Medulla oblongata (tissue), 1 donor: Measurements from ENCODE around the gene COL7A1.
"Not testable (repeated sequence)": the region's sequence is repeated elsewhere in the genome, so short reads cannot be mapped to it uniquely, and the experiment has no call there.

ENCODE experiments used
- DNase-seq: peaks from one replicate; pipeline ENCODE4 v3.0.0-alpha.2; 2015; ENCODE audit errors: extremely low spot score

The COL7A1 gene

DNA sequence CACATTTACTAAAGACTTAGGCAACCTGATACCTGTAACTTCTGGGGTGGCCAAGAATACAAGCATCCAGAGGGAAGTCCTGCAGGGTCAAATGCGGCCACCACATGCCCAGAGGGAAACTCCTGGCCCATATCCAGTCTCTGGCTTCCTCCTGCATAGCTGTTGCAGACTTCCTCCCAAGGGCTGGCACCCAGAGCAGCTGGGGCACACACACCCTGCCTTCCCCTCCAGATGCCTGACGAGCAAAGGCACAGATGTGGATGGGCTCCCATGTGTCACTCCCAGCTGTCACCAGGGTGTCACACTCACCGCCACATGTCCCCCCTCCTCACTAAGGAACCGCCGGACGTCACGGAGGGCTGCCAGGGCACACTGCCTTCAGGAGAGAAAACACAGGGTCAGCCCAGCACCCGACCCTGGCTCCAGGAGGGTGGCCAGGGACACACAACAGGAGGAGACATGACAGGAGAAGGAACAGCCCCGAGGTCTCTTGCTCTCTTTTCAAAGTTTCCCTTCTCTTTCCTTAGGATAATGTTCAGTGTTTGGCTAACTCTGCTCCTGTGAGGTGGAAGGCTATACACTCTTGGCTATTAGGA lies 51.8 kb downstream of the COL7A1 start:
- DNase-seq: peak; percentile 51

DNA sequence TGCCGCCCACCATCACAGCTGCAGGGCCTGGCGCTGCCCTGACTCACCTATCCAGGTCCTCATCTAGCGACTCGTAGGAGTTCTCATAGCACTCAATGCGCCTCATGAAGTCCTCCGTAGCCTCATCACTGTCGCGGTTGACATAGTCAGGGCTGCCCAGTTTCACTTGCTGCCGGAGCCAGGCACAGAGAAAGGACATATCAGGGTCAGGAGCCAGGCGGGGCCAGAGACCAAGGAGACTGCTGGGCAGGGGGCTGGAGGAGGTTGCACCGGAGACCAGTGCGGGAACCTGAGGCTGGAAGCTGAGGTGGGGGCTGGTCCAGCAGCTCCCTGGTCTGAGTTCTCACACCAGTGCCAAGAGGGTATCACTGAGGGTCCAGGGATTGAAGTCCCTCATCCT lies 56.7 kb downstream of the COL7A1 start:
- no peak for DNase-seq

DNA sequence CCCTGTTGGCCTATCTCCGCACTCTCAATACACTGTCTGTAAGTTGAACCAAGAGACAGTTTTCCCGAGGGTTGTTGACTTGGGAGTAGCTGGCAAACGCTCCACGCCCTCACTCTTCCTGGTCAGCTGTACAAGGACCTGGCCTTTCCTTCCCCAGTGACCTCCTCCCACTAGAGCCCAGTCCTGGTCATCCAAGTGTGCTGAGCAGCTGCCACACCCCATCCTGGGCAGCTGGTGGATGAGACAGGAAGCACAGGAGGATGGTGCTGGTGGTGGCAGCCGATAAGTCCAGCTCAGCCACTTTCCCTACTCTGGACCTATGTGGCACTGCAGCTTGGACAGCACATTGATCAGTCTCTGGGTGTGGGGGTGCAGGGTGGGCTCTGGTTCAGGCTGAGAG lies 58.3 kb downstream of the COL7A1 start:
- DNase-seq: no peak

DNA sequence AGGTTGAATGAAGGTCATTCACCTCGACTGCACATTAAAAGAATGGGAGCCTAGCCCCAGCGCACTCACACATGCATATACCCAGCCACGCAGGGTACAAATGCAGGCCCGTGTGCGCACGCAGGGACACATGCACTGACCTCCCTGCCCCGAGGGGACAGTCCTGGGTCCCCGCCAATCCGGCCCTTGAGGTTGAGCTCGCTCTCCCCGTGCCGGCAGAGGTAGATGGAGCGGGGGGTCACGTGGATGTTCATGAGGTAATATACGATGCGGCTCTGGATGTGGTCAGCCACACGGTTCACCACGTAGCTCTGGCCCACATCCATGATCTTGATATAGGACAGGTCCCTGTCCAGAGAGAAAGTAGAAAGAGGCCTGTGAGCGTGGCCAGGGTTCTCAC lies 59.0 kb downstream of the COL7A1 start:
- no peak for DNase-seq

DNA sequence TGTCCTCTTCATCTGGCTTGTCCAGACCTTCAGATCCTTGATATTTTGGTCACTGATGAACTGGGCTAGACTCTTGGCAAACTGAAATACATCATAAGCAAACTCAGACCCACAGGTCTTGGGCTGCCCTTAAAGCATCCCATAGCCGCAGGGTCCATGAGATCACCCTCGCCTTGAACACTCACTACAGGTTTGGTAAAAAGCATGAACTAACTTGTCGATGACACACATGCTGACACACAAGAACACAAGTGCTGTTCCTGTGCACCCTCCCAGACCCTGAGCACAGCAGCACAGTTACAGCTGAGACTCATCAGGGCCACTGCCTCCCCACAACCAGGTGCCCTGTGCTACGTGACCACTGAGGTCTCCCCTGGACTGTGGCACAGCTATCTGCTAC lies 59.6 kb downstream of the COL7A1 start:
- DNase-seq: no peak

DNA sequence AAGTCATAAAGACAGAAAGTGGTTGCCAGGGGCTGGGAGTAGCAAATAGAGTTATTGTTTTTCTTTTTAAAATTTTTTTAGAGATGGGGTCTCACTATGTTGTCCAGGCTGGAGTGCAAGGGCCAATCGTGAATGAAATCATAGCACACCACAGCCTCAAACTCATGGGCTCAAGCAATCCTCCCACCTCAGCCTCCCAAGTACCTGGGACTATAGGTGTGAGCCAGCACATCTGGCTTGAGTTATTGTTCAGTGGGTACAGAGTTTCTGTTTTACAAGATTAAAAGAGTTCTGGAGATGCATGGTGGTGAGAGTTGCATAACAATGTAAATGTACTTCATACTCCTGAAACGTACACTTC lies 62.2 kb downstream of the COL7A1 start:
- DNase-seq: no peak

DNA sequence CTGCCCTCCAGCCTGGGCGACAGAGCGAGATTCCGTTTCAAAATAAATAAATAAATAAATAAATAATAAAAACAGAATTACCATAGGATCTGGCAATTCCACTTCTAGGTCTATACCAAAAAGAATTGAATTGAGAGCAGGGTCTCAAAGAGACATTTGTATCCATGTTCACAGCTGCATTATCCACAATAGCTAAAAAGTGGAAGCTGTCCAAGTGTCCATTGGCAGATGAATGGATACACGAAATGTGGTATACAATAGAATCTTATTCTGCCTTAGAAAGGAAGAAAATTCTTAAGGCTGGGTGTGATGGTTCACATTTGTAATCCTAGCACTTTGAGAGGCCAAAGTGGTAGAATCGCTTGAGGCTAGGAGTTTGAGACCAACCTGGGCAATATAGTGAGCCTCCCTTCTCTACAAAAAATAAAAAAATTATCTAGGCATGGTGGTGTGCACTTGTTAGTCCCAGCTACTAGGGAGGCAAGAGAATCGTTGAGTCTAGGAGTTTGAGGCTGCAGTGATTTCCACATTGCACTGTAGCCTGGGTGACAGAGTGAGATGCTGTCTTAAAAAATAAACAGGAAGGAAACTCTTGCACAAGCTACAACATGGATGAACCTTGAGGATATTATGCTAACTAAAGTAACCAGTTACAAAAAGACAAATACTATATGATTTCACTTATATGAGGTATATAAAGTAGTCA lies 62.7 kb downstream of the COL7A1 start:
- peak; percentile 86 for DNase-seq

DNA sequence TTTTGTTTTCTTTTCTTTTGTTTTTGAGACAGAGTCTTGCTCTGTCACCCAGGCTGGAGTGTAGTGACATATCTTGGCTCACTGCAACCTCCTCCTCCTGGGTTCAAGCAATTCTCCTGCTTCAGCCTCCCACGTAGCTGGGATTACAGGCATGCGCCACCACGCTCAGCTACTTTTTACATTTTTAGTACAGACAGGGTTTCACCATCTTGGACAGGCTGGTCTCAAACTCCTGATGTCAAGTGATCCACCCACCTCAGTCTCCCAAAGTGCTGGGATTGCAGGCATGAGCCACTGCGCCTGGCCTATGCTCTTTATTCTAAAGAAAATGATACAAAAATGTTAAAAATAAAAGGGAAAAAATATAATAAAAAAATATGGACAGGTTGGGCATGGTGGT lies 64.4 kb downstream of the COL7A1 start:
- not testable (repeated sequence) for DNase-seq

DNA sequence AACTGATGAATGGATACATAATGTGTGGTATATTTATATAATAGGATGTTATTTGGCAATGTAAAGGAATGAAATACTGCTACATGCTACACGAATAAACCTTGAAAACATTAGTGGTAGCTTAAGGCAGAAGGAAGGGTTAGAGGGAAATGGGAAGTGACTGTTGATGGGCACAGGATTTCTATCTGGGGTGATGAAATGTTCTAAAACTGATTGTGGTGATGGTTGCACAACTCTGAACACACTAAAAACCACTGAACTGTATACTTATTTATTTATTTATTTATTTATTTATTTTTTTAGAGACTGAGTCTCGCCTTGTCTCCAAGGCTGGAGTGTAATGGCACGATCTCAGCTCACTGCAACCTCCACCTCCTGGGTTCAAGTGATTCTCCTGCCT lies 66.4 kb downstream of the COL7A1 start:
- peak; percentile 58 for DNase-seq

DNA sequence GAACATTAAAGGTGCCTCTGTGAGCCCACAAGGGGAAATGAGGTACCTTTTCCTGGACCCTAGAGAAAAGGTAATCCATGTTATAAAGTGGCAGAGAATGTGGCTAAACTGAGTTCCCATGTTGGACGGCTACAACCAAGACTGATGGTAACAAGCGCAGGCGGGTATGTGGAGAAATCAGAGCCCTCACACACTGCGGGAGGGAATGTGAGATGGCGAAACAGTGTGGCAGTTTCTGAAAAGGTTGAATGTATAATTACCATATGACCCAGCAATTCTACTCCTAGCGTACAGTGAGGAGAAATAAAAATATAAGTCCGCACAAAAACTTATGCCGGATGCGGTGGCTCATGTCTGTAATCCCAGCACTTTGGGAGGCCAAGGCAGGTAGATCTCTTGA lies 67.1 kb downstream of the COL7A1 start:
- no peak for DNase-seq

DNA sequence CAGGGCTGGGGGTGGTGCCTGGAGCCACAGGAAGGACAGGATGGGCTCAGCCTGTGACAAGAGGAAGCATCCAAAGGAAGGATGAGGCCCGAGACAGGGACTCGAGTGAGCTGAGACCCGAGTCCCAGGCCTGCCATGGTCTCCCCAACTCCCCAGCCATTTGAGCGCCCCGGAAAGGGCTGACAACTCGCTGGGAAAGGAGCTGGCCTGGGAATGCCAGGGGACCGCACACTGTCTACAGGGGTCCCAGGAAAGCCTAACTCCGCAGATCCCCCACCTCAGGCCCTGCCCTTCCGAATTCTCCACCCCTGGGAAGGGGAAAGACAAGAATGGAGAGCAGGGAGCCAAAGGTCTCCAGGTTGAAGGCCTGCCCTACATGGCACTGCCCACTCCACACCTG lies 70.2 kb downstream of the COL7A1 start:
- no peak for DNase-seq

DNA sequence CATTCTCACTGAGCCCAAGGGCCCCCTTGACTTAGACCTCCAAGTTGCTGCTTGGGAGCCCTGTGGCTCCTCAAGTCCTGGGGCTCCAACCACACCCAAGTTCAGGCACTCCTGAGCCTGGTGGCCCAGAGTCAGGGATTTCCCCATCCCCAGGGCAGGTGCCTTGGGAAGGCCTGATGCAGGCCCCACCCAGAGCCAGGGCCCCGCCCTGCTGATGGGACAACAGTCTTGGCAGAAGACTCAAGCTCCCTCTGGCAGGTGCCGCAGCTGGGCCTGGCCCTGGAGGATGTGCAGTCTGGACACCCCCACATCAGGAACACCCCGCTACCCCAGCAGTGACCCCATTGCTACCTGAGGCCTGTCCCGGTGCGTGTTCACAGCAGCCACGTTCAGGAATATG lies 73.5 kb downstream of the COL7A1 start:
- no peak for DNase-seq

DNA sequence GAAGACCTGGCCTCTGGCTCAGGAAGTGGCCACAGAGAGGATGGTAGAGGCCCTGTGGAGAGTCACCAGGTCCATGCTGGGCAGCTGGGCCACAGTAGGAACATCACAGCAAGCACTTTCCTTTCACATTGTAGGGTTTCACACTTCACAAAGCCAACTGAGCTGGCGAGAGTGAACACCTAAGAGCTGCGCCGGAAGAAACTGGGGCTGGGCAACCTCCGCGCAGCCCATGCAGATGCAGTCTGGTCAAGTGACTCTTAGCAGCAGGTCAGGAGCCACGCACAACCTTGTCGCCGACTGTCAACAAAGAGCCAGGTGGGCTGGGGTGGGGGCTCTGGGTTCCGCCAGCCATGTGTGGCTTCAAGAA lies 75.9 kb downstream of the COL7A1 start:
- no peak for DNase-seq

DNA sequence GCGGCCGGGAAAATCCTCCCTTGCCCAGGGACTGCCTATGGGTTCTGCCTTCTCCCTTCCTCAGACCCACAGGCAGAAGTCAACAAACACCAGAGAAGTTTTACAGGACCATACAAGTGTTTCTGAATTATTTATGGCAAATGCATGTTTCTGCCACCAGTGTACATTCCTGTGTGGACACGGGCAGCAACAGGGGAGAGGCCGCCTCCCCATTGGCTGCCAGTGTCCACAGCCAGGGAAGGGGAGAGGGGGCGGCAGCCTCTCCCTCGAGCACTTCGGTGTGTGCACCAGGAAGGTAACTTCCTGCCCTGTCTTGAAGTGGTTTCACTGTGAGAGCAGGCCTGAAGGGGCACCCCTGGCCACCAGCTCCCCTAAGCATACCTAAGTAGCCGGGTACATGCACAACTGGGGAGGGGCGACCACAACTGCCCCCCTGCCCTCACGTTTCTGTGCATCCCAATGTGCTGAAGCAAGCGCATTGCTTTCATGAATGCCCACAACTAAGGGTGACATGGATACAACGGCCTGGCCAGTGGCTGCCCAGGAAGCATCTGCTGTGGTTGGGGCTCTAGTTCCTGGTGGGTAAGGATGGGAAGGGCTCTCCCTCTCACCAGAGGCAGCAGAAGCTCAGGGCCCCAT lies 76.4 kb downstream of the COL7A1 start:
- no peak for DNase-seq

DNA sequence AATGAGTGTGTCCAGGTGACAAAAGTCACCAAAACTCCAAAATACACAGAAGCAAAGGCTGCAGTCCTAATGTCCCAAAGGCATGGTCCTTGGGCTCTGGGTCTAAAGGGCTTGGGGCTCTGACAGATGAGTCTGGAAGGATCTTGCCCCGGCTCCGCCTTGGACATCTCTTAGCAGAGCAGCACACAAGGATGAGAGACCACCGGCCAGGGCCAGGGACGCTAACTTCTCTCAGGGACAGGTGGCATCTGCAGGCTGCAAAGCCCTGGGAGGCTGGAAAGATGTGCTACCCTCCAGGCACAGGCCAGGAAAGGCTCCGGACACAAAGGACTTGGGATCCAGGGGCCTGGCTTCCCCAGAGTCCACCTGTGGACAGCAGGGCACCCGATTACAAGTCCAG lies 77.1 kb downstream of the COL7A1 start:
- DNase-seq: no peak

DNA sequence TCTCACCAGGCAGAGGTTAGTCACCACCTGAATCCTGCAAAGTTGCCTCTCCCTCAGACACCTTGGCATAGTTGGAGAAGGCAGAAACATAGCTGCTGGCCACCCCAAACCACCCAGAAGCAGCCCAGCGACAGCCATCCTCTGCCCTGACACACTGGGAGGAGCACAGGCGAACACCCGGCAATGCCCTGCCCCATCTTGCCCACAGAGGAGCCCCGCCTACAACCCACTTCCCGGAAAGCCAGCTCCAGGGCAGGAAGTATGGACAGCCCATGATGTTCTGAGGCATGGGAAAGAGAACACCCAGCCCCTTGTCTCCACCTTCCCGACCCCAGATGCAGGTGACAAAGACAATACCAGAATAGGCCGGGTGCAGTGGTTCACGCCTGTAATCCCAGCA lies 78.6 kb downstream of the COL7A1 start:
- no peak for DNase-seq

DNA sequence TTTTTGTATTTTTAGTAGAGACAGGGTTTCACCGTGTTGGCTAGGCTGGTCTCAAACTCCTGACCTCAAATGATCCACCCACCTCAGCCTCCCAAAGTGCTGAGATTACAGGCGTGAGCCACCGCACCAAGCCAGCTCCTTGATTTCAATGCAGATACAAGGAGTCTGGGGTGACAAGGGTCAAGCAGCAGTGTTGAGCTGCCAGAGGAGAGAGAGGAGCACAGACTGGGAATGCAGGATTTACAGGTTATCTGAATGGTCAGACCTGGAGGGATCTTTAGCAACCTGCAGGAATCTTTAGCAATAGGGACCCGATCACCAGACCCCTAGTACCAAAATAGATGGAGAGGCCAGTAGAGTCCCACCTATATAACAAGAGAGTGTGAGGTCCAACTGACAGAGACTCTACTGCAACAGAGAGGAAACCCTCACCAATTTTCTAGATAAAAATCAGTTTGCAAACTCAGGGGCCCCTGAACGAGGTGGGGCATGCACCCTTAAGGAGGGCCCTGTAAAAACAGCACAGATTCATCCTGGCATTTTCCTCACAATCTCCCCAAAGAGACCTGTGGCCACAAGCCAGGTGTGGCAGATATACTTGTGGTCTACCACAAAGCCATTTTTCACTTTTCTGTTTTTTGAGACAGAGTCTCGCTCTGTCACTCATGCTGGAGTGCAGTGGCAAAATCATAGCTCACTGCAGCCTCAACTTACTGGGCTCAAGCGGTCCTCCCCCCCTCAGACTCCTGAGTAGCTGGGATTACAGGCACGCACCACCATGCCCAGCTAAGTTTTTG lies 80.5 kb downstream of the COL7A1 start:
- DNase-seq: no peak
